ENCODE results near the gene RHOC.

The RHOC gene

DNA sequence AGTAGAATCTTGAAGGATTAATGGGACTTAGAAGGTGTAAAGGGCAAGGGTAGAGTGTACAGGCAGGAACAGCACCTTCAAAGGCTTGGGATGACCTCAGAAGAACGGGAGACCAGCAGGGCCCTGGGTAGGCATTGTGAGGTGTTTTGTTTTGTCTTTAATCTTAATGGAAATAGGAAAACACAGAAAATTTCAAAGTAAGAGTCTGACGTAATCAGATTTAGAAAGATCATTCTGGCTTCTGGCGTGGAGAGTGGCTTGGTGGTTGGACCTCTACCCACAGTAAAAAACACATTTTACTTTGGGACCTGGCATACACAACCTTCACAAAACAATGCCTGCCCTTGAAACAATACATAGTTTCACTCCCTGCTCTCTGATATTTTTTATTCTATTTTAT is 28.3 kb downstream of the RHOC start:
- DNase-seq (ENCODE audit: low read depth), result no peak
- TF ChIP-seq, protein P1, sequence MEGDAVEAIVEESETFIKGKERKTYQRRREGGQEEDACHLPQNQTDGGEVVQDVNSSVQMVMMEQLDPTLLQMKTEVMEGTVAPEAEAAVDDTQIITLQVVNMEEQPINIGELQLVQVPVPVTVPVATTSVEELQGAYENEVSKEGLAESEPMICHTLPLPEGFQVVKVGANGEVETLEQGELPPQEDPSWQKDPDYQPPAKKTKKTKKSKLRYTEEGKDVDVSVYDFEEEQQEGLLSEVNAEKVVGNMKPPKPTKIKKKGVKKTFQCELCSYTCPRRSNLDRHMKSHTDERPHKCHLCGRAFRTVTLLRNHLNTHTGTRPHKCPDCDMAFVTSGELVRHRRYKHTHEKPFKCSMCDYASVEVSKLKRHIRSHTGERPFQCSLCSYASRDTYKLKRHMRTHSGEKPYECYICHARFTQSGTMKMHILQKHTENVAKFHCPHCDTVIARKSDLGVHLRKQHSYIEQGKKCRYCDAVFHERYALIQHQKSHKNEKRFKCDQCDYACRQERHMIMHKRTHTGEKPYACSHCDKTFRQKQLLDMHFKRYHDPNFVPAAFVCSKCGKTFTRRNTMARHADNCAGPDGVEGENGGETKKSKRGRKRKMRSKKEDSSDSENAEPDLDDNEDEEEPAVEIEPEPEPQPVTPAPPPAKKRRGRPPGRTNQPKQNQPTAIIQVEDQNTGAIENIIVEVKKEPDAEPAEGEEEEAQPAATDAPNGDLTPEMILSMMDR (IDR thresholded peaks at IDR 0.05; ENCODE audit: insufficient read depth, low read depth, low read length, missing control alignments), result no peak
- H3K4me3 ChIP-seq (ENCODE audit: low read length), result no peak overlapping the region

DNA sequence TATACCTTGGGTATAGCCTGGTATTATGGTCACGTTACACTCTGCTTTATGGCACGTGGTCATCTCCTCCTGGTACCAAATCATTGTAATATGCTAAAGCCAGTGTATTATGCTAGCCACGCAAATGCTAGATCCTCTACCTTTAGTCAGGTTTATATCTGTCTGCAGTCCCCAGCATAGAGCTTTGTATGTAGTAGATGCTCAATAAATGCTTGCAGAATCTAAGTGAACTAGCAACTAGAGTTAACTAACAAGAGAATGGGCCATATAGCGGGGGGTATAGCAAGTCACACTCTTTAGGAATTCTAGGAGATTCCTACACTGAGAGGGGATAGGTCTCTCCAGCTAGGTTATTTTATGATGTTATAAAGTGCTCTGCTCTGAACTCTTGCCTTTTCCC is 29.4 kb downstream of the RHOC start:
- TF ChIP-seq, protein P1 (IDR thresholded peaks at IDR 0.05; ENCODE audit: insufficient read depth, low read depth, low read length, missing control alignments), result no peak
- H3K4me3 ChIP-seq (ENCODE audit: low read length), result no peak overlapping the region
- DNase-seq (ENCODE audit: low read depth), result no peak

DNA sequence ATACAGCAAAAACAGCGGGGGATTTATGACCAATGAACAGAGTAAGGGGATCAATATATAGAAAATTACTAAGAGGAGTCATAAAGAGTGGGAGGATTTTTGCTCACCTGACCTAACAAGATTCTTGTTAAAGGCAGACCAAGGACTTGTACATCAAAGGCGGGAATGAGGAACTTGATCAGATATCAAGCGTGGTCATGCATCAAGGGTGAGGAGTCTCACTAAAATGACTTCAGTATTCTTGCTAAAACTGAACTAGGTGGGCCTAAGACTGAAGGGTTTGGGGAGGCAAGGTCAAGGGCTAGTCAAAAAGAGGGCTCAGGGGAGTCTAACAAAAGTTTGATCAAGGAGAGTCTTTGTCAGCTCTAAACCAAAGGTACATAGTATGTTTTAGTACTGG is 30.4 kb downstream of the RHOC start:
- TF ChIP-seq, protein P1 (IDR thresholded peaks at IDR 0.05; ENCODE audit: insufficient read depth, low read depth, low read length, missing control alignments), result no peak
- DNase-seq (ENCODE audit: low read depth), result no peak
- no peak overlapping the region for H3K4me3 ChIP-seq (ENCODE audit: low read length)

DNA sequence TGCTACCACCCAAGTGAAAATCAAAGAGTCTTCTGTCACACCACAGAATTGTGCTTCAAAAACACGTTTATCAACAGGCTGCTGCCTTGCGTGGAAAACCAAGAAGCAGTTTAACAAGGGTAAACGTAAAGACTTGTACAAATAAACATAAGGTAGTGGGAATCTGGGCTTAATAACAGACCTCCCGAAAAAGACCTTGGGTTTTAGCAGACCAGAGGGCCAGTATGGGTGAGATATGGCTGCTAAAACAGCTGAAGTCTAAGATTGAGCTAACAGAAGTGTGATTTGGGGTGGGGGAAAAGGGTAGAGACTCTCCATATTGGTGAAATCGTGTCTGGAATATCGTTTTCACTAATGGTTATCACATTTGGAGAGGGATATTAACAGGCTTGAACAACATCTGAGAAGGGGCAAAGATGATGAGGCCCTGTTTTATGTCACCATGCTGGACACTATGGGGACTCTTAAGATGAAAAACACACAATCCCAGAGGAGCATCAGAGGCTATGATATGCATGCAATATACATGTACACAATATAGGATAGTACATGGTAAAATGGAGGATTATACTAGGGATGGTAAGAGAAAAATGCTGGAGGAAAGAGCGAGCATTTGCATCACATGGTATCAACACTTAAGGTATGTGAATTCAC is 31.1 kb downstream of the RHOC start:
- no peak for DNase-seq (ENCODE audit: low read depth)
- peak overlapping the region; percentile 92 for H3K4me3 ChIP-seq (ENCODE audit: low read length)
- TF ChIP-seq, protein P1 (IDR thresholded peaks at IDR 0.05; ENCODE audit: insufficient read depth, low read depth, low read length, missing control alignments), result no peak

DNA sequence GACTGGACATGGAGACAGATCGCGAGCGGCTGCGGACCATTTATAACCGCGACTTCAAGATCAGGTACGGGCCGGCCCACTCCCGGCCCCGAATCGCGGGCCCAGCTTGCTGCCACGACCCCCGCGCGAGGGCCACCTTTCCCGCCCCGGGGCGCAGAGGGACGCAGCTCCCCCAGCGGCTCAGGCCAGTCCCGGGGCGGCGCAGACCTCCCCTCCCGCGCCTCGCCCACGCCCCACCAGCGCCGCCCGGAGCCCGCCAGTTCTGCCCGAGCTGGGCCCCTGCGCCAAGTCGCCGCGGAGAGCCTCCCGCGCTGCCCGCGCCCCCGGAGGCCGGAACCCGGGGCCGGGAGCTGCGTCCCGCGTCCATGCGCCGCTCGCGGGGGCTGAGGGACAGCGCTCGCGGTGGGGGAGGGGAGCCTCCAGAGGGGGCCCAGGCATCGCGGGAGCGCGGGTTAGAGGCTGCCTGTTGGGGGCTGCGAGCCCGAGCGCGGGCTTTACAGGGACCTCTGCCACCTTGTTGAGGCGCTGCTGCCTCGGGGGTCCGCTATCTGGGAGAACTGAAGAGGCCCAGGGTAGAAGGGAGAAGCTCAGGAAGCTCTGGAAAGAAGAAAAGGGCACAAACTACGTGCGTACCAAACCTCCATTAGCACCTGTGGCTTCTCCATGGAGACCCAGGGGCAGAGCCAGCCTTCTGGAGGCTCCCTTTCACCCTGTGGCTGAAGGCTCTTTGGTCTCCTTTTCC is 31.8 kb downstream of the RHOC start:
- peak overlapping the region; percentile 92 for H3K4me3 ChIP-seq (ENCODE audit: low read length)
- DNase-seq (ENCODE audit: low read depth), result no peak
- TF ChIP-seq, protein P1 (IDR thresholded peaks at IDR 0.05; ENCODE audit: insufficient read depth, low read depth, low read length, missing control alignments), result no peak

DNA sequence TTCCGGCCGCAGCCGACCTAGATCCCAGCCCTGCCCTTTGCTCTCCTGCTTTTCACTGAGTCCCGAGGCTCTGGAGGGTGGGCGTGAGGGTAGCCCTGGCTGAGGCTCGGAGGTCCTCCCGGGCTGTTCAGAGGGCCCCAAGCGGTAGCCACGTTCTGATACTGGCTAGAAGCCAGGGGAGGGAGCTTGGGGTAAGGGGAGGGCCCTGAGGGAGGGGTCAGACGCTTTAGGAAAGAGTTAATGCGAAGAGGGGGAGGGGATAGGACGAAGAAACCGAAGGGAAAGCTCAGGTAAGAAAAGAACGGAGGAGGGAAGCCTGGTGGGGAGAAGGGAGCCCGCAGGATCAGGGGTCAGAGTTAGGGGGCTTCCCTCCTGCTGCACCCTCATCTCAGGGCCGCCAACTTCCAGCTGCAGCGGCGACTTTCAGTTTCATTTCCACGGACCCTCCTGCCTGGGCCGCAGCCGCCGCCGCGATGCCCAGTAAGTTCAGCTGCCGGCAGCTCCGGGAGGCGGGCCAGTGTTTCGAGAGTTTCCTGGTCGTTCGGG is 32.4 kb downstream of the RHOC start, which contains the start of gene MOV10:
TSS of gene MOV10 (plus strand) at position 220 of the 546 bp plus-strand sequence. CDS start at position 474, 254 bp downstream.
- TF ChIP-seq, protein P1 (IDR thresholded peaks at IDR 0.05; ENCODE audit: insufficient read depth, low read depth, low read length, missing control alignments), result no peak
- H3K4me3 ChIP-seq (ENCODE audit: low read length), result peak within 1 kb of the TSS; percentile 92
- DNase-seq (ENCODE audit: low read depth), result peak; percentile 74
